ENCODE data around the gene ASCC1. TPM values are rescaled to one million over a fixed set of nuclear protein-coding genes. Genes with fewer than 3 reads are reported as not detected.
"Not testable (repeated sequence)": the region's sequence is repeated elsewhere in the genome, so short reads cannot be mapped to it uniquely, and the experiment has no call there.

The ASCC1 gene
- total RNA-seq, 4 donors from 2014 or later: 18.7 to 28.4 (median 24.7) TPM

DNA sequence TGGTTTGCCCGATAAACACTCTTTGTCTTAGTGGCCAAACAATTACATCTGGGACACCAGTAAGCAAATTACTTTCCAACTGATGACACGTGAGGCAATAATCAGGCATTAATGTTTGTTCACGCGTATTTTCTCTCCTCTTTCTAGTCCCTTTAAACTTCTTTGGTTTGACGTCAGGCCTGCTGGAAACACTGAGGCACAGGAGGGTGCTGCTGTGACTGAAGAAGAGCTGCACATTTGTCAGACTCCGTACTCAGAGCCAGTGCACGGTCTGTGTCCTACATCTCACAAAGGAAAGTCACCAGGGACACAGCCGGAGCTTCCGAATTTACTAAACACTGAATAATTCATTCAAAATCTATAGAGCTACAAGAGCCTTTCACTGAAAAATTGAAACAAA lies 57.9 kb downstream of the ASCC1 start:
- no peak for TF ChIP-seq POLR2A (IDR thresholded peaks at IDR 0.05)
- TF ChIP-seq, protein P1, sequence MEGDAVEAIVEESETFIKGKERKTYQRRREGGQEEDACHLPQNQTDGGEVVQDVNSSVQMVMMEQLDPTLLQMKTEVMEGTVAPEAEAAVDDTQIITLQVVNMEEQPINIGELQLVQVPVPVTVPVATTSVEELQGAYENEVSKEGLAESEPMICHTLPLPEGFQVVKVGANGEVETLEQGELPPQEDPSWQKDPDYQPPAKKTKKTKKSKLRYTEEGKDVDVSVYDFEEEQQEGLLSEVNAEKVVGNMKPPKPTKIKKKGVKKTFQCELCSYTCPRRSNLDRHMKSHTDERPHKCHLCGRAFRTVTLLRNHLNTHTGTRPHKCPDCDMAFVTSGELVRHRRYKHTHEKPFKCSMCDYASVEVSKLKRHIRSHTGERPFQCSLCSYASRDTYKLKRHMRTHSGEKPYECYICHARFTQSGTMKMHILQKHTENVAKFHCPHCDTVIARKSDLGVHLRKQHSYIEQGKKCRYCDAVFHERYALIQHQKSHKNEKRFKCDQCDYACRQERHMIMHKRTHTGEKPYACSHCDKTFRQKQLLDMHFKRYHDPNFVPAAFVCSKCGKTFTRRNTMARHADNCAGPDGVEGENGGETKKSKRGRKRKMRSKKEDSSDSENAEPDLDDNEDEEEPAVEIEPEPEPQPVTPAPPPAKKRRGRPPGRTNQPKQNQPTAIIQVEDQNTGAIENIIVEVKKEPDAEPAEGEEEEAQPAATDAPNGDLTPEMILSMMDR (IDR thresholded peaks at IDR 0.05): no peak
- H3K4me1 ChIP-seq: peaks cover 0 to 2% (median 0%) of the 10 kb centered on the region in 3 donors
- no peak overlapping the region for H3K27ac ChIP-seq
- intact Hi-C loops (cut with DNase I): no loop called here
- H3K27me3 ChIP-seq: no peaks in the 10 kb centered on the region
- no peaks in the 10 kb centered on the region for H3K9me3 ChIP-seq
- DNase-seq: no peak
- H3K36me3 ChIP-seq: peaks cover 0 to 23% (median 0%) of the 10 kb centered on the region in 3 donors
- WGBS, 2 donors: 85 to 88% methylated on average over 9 of the region's 9 CpGs
- no peak overlapping the region for H3K4me3 ChIP-seq

DNA sequence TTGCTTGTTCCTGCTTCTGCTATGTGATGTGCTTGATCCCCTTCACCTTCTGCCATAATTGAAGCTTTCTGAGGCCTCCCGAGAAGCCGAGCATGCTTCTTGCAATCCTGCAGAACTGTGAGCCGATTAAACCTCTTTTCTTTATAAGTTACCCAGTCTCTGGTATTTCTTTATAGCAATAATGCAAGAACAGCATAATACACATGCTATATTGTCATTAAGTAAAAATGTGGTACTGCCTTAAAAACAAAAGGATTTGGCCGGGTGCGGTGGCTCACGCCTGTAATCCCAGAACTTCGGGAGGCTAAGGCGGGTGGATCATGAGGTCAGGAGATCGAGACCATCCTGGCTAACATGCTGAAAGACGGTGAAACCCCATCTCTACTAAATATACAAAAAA lies 59.9 kb downstream of the ASCC1 start:
- no peak for TF ChIP-seq POLR2A (IDR thresholded peaks at IDR 0.05)
- TF ChIP-seq, protein P1 (IDR thresholded peaks at IDR 0.05): no peak
- Histone ChIP-seq H3K9me3 (no peaks in the 10 kb centered on the region), H3K36me3 (peaks cover 0 to 30% (median 0%) of the 10 kb centered on the region in 3 donors), H3K4me3 (no peak overlapping the region), H3K27ac (no peak overlapping the region), H3K27me3 (no peaks in the 10 kb centered on the region), H3K4me1 (no peaks in the 10 kb centered on the region)
- intact Hi-C loops (cut with DNase I): no loop called here
- 95 to 97% methylated on average over 6 to 10 of the region's 10 CpGs for WGBS, 2 donors
- no peak for DNase-seq

DNA sequence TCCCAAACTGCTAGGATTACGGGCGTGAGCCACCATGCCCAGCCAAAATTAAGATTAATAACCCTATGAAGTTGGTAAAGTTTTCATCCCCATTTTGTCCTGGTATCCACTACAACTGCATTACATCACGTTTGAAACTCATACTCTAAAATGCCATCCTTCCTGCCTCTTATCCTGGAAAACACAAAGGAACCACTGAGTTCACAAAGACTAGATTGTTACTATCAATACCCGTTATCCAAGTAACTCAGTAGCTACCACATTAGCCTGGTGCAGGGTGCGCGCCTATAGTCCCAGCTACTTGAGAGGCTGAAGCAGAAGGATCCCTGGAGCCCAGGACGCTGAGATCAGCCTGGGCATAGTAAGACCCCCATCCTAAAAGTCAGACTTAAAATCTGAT lies 63.8 kb downstream of the ASCC1 start:
- Histone ChIP-seq H3K27ac (no peak overlapping the region), H3K27me3 (no peaks in the 10 kb centered on the region), H3K9me3 (no peaks in the 10 kb centered on the region), H3K36me3 (peaks cover 0 to 10% (median 0%) of the 10 kb centered on the region in 3 donors), H3K4me3 (no peak overlapping the region), H3K4me1 (no peaks in the 10 kb centered on the region)
- intact Hi-C loops (cut with DNase I): no loop called here
- 94 to 99% methylated on average over 7 of the region's 7 CpGs for WGBS, 2 donors
- TF ChIP-seq, protein P1 (IDR thresholded peaks at IDR 0.05): no peak
- TF ChIP-seq POLR2A (IDR thresholded peaks at IDR 0.05): no peak
- DNase-seq: no peak

DNA sequence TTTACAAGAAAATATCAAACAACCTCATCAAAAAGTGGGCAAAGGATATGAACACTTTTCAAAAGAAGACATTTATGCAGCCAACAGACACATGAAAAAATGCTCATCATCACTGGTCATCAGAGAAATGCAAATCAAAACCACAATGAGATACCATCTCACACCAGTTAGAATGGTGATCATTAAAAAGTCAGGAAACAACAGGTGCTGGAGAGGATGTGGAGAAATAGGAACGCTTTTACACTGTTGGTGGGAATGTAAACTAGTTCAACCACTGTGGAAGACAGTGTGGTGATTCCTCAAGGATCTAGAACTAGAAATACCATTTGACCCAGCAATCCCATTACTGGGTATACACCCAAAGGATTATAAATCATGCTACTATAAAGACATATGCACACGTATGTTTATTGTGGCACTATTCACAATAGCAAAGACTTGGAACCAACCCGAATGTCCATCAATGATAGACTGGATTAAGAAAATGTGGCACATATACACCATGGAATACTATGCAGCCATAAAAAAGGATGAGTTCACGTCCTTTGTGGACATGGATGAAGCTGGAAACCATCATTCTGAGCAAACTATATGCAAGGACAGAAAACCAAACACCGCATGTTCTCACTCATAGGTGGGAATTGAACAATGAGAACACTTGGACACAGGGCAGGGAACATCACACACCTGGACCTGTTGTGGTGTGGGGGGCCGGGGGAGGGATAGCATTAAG lies 65.2 kb downstream of the ASCC1 start:
- H3K9me3 ChIP-seq; H3K27ac ChIP-seq; H3K36me3 ChIP-seq; DNase-seq; H3K4me1 ChIP-seq; H3K4me3 ChIP-seq; H3K27me3 ChIP-seq; intact Hi-C loops (cut with DNase I): not testable (repeated sequence)
- 90 to 93% methylated on average over 4 to 5 of the region's 6 CpGs for WGBS, 2 donors

DNA sequence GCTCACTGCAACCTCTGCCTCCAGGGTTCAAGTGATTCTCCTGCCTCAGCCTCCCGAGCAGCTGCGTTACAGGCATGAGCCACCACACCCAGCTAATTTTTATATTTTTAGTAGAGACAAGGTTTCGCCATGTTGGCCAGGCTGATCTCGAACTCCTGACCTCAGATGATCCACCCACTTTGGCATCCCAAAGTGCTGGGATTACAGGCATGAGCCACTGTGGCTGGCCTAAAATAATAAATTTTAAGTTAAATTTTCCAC lies 68.8 kb downstream of the ASCC1 start:
- H3K4me1 ChIP-seq; H3K27me3 ChIP-seq; H3K36me3 ChIP-seq; DNase-seq; intact Hi-C loops (cut with DNase I); H3K9me3 ChIP-seq; H3K27ac ChIP-seq; H3K4me3 ChIP-seq: not testable (repeated sequence)
- WGBS, 2 donors: 78 to 79% methylated on average over 4 of the region's 4 CpGs

- no peak overlapping the region for H3K27ac ChIP-seq
- peaks cover 0 to 3% (median 0%) of the 10 kb centered on the region in 3 donors for H3K36me3 ChIP-seq
- H3K9me3 ChIP-seq: no peaks in the 10 kb centered on the region
- H3K4me1 ChIP-seq: no peaks in the 10 kb centered on the region
- 68 to 83% methylated on average over 4 of the region's 4 CpGs for WGBS, 2 donors
- H3K27me3 ChIP-seq: no peaks in the 10 kb centered on the region
- no peak overlapping the region for H3K4me3 ChIP-seq
- DNase-seq: no peak
- TF ChIP-seq, protein P1 (IDR thresholded peaks at IDR 0.05): no peak
- no peak for TF ChIP-seq POLR2A (IDR thresholded peaks at IDR 0.05)
- intact Hi-C loops (cut with DNase I): no loop called here
Measured at GRCh38 chr10:72146559-72147323, 69.3 kb downstream of the ASCC1 start.
